ENCODE results near the gene STX18. TPM values are rescaled to one million over a fixed set of nuclear protein-coding genes. Genes with fewer than 3 reads are reported as not detected.
"Not testable (repeated sequence)": the region's sequence is repeated elsewhere in the genome, so short reads cannot be mapped to it uniquely, and the experiment has no call there.

STX18 gene
- total RNA-seq, 8 experiments from 2014 or later = 15.4 to 48.3 (median 22.6) TPM

GRCh38 chr4:4519297-4519894, 22.5 kb downstream of the STX18 start:
- WGBS, 10 experiments = 0 to 88% (median 61%) methylated on average over 2 to 4 of the region's 4 CpGs; no CpG with 5 or more reads in 1 of the 10 experiments
- peak in 2 of 8 experiments; percentile 48 to 64 for ATAC-seq (replicated peaks in 6 of 8)
- peaks cover 11 to 12% of the 10 kb centered on the region in 2 donors for H3K4me1 ChIP-seq (replicated peaks in 1 of 2)
- in situ Hi-C loops (cut with MboI; ENCODE audit: low pct_unique_long_range_greater_than_20kb in 2 of 9, low sequenced_read_pairs in 9 of 9, unreplicated experiment in 9 of 9) = no loop called here
- no peak overlapping the region for H3K4me3 ChIP-seq
- no peak overlapping the region for H3K27ac ChIP-seq

GRCh38 chr4:4518747-4519146, 23.1 kb downstream of the STX18 start:
- no peak overlapping the region for H3K27ac ChIP-seq
- peaks cover 11 to 12% of the 10 kb centered on the region in 2 donors for H3K4me1 ChIP-seq (replicated peaks in 1 of 2)
- in situ Hi-C loops (cut with MboI; ENCODE audit: low pct_unique_long_range_greater_than_20kb in 2 of 9, low sequenced_read_pairs in 9 of 9, unreplicated experiment in 9 of 9) = no loop called here
- H3K4me3 ChIP-seq = no peak overlapping the region
- 74 to 97% (median 85%) methylated on average over 4 to 5 of the region's 5 CpGs for WGBS, 10 experiments
- ATAC-seq (replicated peaks in 6 of 8) = no peak

GRCh38 chr4:4514786-4515185, 27.1 kb downstream of the STX18 start:
- H3K4me1 ChIP-seq (replicated peaks in 1 of 2) = peaks cover 0 to 14% of the 10 kb centered on the region in 2 donors
- no peak overlapping the region for H3K4me3 ChIP-seq
- no peak overlapping the region for H3K27ac ChIP-seq
- in situ Hi-C loops (cut with MboI; ENCODE audit: low pct_unique_long_range_greater_than_20kb in 2 of 9, low sequenced_read_pairs in 9 of 9, unreplicated experiment in 9 of 9) = no loop called here
- ATAC-seq (replicated peaks in 6 of 8) = no peak

GRCh38 chr4:4512282-4512681, 29.6 kb downstream of the STX18 start:
- no peak for ATAC-seq (replicated peaks in 6 of 8)
- Histone ChIP-seq H3K4me3 (no peak overlapping the region), H3K4me1 (replicated peaks in 1 of 2) (peaks cover 0 to 14% of the 10 kb centered on the region in 2 donors), H3K27ac (no peak overlapping the region)
- 43 to 100% (median 67%) methylated on average over 1 of the region's 1 CpG; no CpG with 5 or more reads in 3 of the 10 experiments for WGBS, 10 experiments
- in situ Hi-C loops (cut with MboI; ENCODE audit: low pct_unique_long_range_greater_than_20kb in 2 of 9, low sequenced_read_pairs in 9 of 9, unreplicated experiment in 9 of 9) = no loop called here

GRCh38 chr4:4510641-4511040, 31.2 kb downstream of the STX18 start:
- 84 to 100% (median 94%) methylated on average over 1 to 3 of the region's 3 CpGs; no CpG with 5 or more reads in 3 of the 10 experiments for WGBS, 10 experiments
- ATAC-seq (replicated peaks in 6 of 8); H3K27ac ChIP-seq; H3K4me3 ChIP-seq; H3K4me1 ChIP-seq (replicated peaks in 1 of 2); in situ Hi-C loops (cut with MboI; ENCODE audit: low pct_unique_long_range_greater_than_20kb in 2 of 9, low sequenced_read_pairs in 9 of 9, unreplicated experiment in 9 of 9): not testable (repeated sequence)

- 86 to 100% (median 95%) methylated on average over 1 to 2 of the region's 2 CpGs for WGBS, 10 experiments
- in situ Hi-C loops (cut with MboI; ENCODE audit: low pct_unique_long_range_greater_than_20kb in 2 of 9, low sequenced_read_pairs in 9 of 9, unreplicated experiment in 9 of 9) = no loop called here
Measured at GRCh38 chr4:4509521-4509920, 32.3 kb downstream of the STX18 start.

GRCh38 chr4:4507923-4508322, 33.9 kb downstream of the STX18 start:
- in situ Hi-C loops (cut with MboI; ENCODE audit: low pct_unique_long_range_greater_than_20kb in 2 of 9, low sequenced_read_pairs in 9 of 9, unreplicated experiment in 9 of 9) = no loop called here
- peak in 1 of 8 experiments; percentile 22 for ATAC-seq (replicated peaks in 6 of 8)
- Histone ChIP-seq H3K4me3 (no peak overlapping the region), H3K27ac (no peak overlapping the region), H3K4me1 (replicated peaks in 1 of 2) (peaks cover under 1 to 1% of the 10 kb centered on the region in 2 donors)
- WGBS, 10 experiments = 55 to 100% (median 79%) methylated on average over 1 to 4 of the region's 4 CpGs

More at GRCh38 chr4:4509521-4509920, 32.3 kb downstream of the STX18 start:
- H3K27ac ChIP-seq = no peak overlapping the region
- peaks cover 0 to 3% of the 10 kb centered on the region in 2 donors for H3K4me1 ChIP-seq (replicated peaks in 1 of 2)
- no peak overlapping the region for H3K4me3 ChIP-seq
- ATAC-seq (replicated peaks in 6 of 8) = no peak

GRCh38 chr4:4507403-4507802, 34.4 kb downstream of the STX18 start:
- in situ Hi-C loops (cut with MboI; ENCODE audit: low pct_unique_long_range_greater_than_20kb in 2 of 9, low sequenced_read_pairs in 9 of 9, unreplicated experiment in 9 of 9) = no loop called here
- WGBS, 10 experiments = 87 to 100% (median 94%) methylated on average over 1 to 14 of the region's 14 CpGs
- H3K4me3 ChIP-seq = no peak overlapping the region
- no peak overlapping the region for H3K27ac ChIP-seq
- H3K4me1 ChIP-seq (replicated peaks in 1 of 2) = peaks cover 6% of the 10 kb centered on the region in 2 donors
- ATAC-seq (replicated peaks in 6 of 8) = no peak

GRCh38 chr4:4506961-4507360, 34.9 kb downstream of the STX18 start:
- Histone ChIP-seq H3K4me1 (replicated peaks in 1 of 2) (peaks cover 6% of the 10 kb centered on the region in 2 donors), H3K4me3 (no peak overlapping the region), H3K27ac (no peak overlapping the region)
- 60 to 100% (median 86%) methylated on average over 1 to 5 of the region's 5 CpGs; no CpG with 5 or more reads in 4 of the 10 experiments for WGBS, 10 experiments
- no peak for ATAC-seq (replicated peaks in 6 of 8)
- in situ Hi-C loops (cut with MboI; ENCODE audit: low pct_unique_long_range_greater_than_20kb in 2 of 9, low sequenced_read_pairs in 9 of 9, unreplicated experiment in 9 of 9) = no loop called here

- ATAC-seq (replicated peaks in 6 of 8); H3K4me1 ChIP-seq (replicated peaks in 1 of 2); H3K27ac ChIP-seq; in situ Hi-C loops (cut with MboI; ENCODE audit: low pct_unique_long_range_greater_than_20kb in 2 of 9, low sequenced_read_pairs in 9 of 9, unreplicated experiment in 9 of 9); H3K4me3 ChIP-seq: not testable (repeated sequence)
- WGBS, 10 experiments = 83 to 100% (median 100%) methylated on average over 1 to 7 of the region's 9 CpGs
Measured at GRCh38 chr4:4505211-4505610, 36.6 kb downstream of the STX18 start.

GRCh38 chr4:4504783-4505182, 37.1 kb downstream of the STX18 start:
- 50 to 100% (median 100%) methylated on average over 1 to 2 of the region's 2 CpGs; no CpG with 5 or more reads in 5 of the 10 experiments for WGBS, 10 experiments
- in situ Hi-C loops (cut with MboI; ENCODE audit: low pct_unique_long_range_greater_than_20kb in 2 of 9, low sequenced_read_pairs in 9 of 9, unreplicated experiment in 9 of 9) = no loop called here

GRCh38 chr4:4502694-4503311, 39.0 kb downstream of the STX18 start:
- ATAC-seq (replicated peaks in 6 of 8) = peak in 6 of 8 experiments; percentile 19 to 97 (median 37)
- H3K4me1 ChIP-seq (replicated peaks in 1 of 2) = peaks cover 6% of the 10 kb centered on the region in 2 donors
- H3K27ac ChIP-seq = no peak overlapping the region
- in situ Hi-C loops (cut with MboI; ENCODE audit: low pct_unique_long_range_greater_than_20kb in 2 of 9, low sequenced_read_pairs in 9 of 9, unreplicated experiment in 9 of 9) = no loop called here
- H3K4me3 ChIP-seq = no peak overlapping the region
- 7 to 96% (median 22%) methylated on average over 4 to 10 of the region's 10 CpGs; no CpG with 5 or more reads in 1 of the 10 experiments for WGBS, 10 experiments

More at GRCh38 chr4:4504783-4505182, 37.1 kb downstream of the STX18 start:
- no peak for ATAC-seq (replicated peaks in 6 of 8)
- no peak overlapping the region for H3K27ac ChIP-seq
- H3K4me1 ChIP-seq (replicated peaks in 1 of 2) = peaks cover 6% of the 10 kb centered on the region in 2 donors
- no peak overlapping the region for H3K4me3 ChIP-seq

GRCh38 chr4:4501679-4502078, 40.2 kb downstream of the STX18 start:
- no peak overlapping the region for H3K27ac ChIP-seq
- WGBS, 10 experiments = 80 to 100% (median 90%) methylated on average over 1 to 2 of the region's 2 CpGs; no CpG with 5 or more reads in 1 of the 10 experiments
- ATAC-seq (replicated peaks in 6 of 8) = no peak
- peaks cover 6 to 8% of the 10 kb centered on the region in 2 donors for H3K4me1 ChIP-seq (replicated peaks in 1 of 2)
- H3K4me3 ChIP-seq = no peak overlapping the region
- in situ Hi-C loops (cut with MboI; ENCODE audit: low pct_unique_long_range_greater_than_20kb in 2 of 9, low sequenced_read_pairs in 9 of 9, unreplicated experiment in 9 of 9) = no loop called here
